Measurements from ENCODE around the gene CENPU. TPM values are rescaled to one million over a fixed set of nuclear protein-coding genes. Genes with fewer than 3 reads are reported as not detected.

CENPU gene
- total RNA-seq, 4 donors from 2014 or later, result 0.34 to 1.3 (median 0.74) TPM

GRCh38 chr4:184705692-184706091, 28.2 kb downstream of the CENPU start:
- Histone ChIP-seq H3K4me1 (no peaks in the 10 kb centered on the region), H3K27me3 (no peaks in the 10 kb centered on the region), H3K4me3 (no peak overlapping the region), H3K36me3 (no peaks in the 10 kb centered on the region), H3K9me3 (no peaks in the 10 kb centered on the region), H3K27ac (replicated peaks in 1 of 4) (no peak overlapping the region)
- TF ChIP-seq POLR2A (IDR thresholded peaks at IDR 0.05; ENCODE audit: low read depth) (no peak), POLR2AphosphoS5 (IDR thresholded peaks at IDR 0.05) (no peak), EP300 (IDR thresholded peaks at IDR 0.05) (no peak)
- TF ChIP-seq, protein P1, sequence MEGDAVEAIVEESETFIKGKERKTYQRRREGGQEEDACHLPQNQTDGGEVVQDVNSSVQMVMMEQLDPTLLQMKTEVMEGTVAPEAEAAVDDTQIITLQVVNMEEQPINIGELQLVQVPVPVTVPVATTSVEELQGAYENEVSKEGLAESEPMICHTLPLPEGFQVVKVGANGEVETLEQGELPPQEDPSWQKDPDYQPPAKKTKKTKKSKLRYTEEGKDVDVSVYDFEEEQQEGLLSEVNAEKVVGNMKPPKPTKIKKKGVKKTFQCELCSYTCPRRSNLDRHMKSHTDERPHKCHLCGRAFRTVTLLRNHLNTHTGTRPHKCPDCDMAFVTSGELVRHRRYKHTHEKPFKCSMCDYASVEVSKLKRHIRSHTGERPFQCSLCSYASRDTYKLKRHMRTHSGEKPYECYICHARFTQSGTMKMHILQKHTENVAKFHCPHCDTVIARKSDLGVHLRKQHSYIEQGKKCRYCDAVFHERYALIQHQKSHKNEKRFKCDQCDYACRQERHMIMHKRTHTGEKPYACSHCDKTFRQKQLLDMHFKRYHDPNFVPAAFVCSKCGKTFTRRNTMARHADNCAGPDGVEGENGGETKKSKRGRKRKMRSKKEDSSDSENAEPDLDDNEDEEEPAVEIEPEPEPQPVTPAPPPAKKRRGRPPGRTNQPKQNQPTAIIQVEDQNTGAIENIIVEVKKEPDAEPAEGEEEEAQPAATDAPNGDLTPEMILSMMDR (IDR thresholded peaks at IDR 0.05), result no peak
- DNase-seq (ENCODE audit: extremely low spot score), result no peak
- intact Hi-C loops (cut with DNase I), result no loop called here
- WGBS, result 65% methylated on average over 5 of the region's 5 CpGs

DNA sequence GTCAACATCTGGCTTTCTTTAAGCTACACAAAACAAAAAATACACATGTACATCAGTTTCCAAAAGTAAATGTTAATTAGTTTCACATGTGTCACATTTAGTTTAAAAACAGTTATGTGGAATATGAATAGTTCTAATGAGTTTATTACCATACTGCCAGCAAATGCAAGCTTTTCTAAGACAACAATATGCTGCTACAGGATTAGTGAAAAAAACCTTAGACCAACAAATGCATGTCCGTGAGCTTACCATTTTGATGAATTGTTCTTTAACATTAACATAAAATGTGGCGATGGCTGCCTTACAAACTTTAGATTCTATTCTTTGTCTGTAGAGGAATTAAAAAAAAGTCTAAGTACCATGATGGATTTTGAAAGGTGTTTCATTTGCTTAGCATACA, 31.8 kb downstream of the CENPU start:
- WGBS, result 92% methylated on average over 2 of the region's 2 CpGs
- H3K36me3 ChIP-seq, result no peaks in the 10 kb centered on the region
- intact Hi-C loops (cut with DNase I), result no loop called here

GRCh38 chr4:184699941-184700340, 34.0 kb downstream of the CENPU start:
- 89% methylated on average over 4 of the region's 4 CpGs for WGBS
- no peak for TF ChIP-seq EP300 (IDR thresholded peaks at IDR 0.05)
- TF ChIP-seq, protein P1 (IDR thresholded peaks at IDR 0.05), result no peak
- no peak for TF ChIP-seq POLR2A (IDR thresholded peaks at IDR 0.05; ENCODE audit: low read depth)
- TF ChIP-seq POLR2AphosphoS5 (IDR thresholded peaks at IDR 0.05), result no peak
- H3K4me3 ChIP-seq, result no peak overlapping the region
- intact Hi-C loops (cut with DNase I), result no loop called here
- no peaks in the 10 kb centered on the region for H3K27me3 ChIP-seq
- H3K9me3 ChIP-seq, result no peaks in the 10 kb centered on the region
- no peak overlapping the region for H3K27ac ChIP-seq (replicated peaks in 1 of 4)
- peaks cover 9 to 17% (median 14%) of the 10 kb centered on the region in 4 donors for H3K4me1 ChIP-seq
- no peak for DNase-seq (ENCODE audit: extremely low spot score)
- no peaks in the 10 kb centered on the region for H3K36me3 ChIP-seq

More for the DNA sequence above, 31.8 kb downstream of the CENPU start:
- H3K27ac ChIP-seq (replicated peaks in 1 of 4), result no peak overlapping the region
- H3K4me3 ChIP-seq, result no peak overlapping the region
- H3K4me1 ChIP-seq, result no peaks in the 10 kb centered on the region
- no peak for TF ChIP-seq POLR2A (IDR thresholded peaks at IDR 0.05; ENCODE audit: low read depth)
- no peak for TF ChIP-seq EP300 (IDR thresholded peaks at IDR 0.05)
- TF ChIP-seq POLR2AphosphoS5 (IDR thresholded peaks at IDR 0.05), result no peak
- TF ChIP-seq, protein P1 (IDR thresholded peaks at IDR 0.05), result no peak
- no peaks in the 10 kb centered on the region for H3K27me3 ChIP-seq
- DNase-seq (ENCODE audit: extremely low spot score), result no peak
- H3K9me3 ChIP-seq, result no peaks in the 10 kb centered on the region

DNA sequence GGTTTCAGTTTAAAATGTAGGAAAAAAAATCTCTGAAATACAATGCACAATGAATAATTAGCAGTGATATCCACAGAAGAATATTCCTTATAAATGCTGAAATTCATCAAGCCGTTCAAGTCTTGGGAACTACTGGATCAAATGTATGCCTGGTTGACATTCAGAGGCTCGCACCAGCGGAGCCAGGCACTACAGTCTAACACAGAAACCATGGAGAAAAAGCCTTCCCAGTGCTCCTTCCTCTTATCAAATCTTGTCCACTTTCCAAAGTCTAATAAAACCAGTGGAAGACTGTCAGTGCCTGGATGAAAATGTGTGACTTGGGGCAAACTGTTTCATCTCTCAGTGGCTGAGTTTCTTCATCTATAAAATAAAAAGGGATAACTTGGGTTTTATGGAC, 35.9 kb downstream of the CENPU start:
- WGBS, result 75% methylated on average over 3 of the region's 3 CpGs
- TF ChIP-seq, protein P1 (IDR thresholded peaks at IDR 0.05), result no peak
- TF ChIP-seq EP300 (IDR thresholded peaks at IDR 0.05) (no peak), POLR2AphosphoS5 (IDR thresholded peaks at IDR 0.05) (no peak), POLR2A (IDR thresholded peaks at IDR 0.05; ENCODE audit: low read depth) (no peak)
- DNase-seq (ENCODE audit: extremely low spot score), result no peak
- Histone ChIP-seq H3K4me3 (peak overlapping the region in 1 of 4 donors; percentile 13), H3K27ac (replicated peaks in 1 of 4) (no peak overlapping the region), H3K36me3 (peaks cover 0 to 17% (median 3%) of the 10 kb centered on the region in 4 donors), H3K27me3 (no peaks in the 10 kb centered on the region), H3K9me3 (no peaks in the 10 kb centered on the region), H3K4me1 (peaks cover 15 to 26% (median 22%) of the 10 kb centered on the region in 4 donors)
- intact Hi-C loops (cut with DNase I), result no loop called here

All from esophagus muscularis mucosa (tissue), 4 donors.